Measurements from ENCODE around the gene HSPA12B. TPM values are rescaled to one million over a fixed set of nuclear protein-coding genes. Genes with fewer than 3 reads are reported as not detected.

Gene HSPA12B
- total and polyA plus RNA-seq, 2 experiments from 2014 or later: 2.5 to 3.4 TPM

DNA sequence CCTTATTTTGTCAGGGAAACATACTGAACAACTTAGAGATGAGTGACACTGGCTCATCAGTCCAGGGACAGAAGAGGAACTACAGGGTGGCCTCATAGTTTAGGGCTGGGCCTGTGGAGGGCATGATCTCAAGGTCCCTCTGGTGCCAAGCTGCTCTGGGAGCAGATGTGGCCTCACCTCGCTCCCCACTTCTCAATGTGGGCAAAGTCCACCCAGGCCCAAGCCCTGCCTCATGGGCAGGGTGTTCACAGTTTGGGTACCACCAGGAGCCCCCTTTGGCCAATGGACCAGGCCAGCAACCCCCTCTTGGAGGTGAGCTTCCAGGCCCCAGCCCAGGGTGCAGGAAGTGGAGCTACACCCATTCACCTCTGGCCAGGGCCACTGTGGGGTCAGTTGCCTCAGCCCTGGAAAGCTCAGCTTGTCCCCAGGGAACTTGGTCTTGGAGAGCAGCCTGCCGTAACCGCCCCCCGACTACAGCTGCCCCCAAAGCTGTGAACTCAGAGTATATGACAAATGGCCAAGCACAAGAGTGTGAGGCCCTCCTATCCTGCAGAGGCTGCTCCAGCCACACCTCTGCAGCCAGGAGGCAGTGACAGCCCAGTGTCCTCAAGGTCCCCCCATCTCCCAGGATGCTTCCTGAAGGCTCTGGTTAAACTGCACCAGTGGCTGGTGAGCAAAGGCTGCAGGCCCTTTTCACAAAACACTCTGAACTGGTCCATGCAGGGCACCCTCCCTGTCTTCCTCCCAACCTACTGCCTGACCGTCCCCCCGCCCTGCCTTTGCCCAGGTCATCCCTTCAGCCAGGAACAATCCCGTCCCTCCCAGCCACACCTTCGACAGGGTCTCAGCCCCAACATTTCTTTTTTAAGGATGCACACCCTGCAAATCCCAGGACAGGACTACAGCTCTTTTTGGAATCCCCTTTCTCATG lies 31.5 kb downstream of the HSPA12B start:
- Histone ChIP-seq H3K27me3 (no peaks in the 10 kb centered on the region), H3K79me2 (no peaks in the 10 kb centered on the region), H3K4me3 (no peak overlapping the region), H3K9me3 (ENCODE audit: low read depth) (no peaks in the 10 kb centered on the region), H4K20me1 (ENCODE audit: insufficient read depth, poor library complexity, severe bottlenecking) (no peaks in the 10 kb centered on the region), H3K4me1 (ENCODE audit: insufficient read depth) (peaks cover 10% of the 10 kb centered on the region), H3K27ac (no peak overlapping the region), H3K9me2 (replicated peaks; ENCODE audit: insufficient read depth) (no peaks in the 10 kb centered on the region), H2AFZ (no peak overlapping the region), H3K4me2 (no peak overlapping the region), H3K36me3 (replicated peaks; ENCODE audit: insufficient read depth, low read depth) (no peaks in the 10 kb centered on the region)
- TF ChIP-seq, protein P1, sequence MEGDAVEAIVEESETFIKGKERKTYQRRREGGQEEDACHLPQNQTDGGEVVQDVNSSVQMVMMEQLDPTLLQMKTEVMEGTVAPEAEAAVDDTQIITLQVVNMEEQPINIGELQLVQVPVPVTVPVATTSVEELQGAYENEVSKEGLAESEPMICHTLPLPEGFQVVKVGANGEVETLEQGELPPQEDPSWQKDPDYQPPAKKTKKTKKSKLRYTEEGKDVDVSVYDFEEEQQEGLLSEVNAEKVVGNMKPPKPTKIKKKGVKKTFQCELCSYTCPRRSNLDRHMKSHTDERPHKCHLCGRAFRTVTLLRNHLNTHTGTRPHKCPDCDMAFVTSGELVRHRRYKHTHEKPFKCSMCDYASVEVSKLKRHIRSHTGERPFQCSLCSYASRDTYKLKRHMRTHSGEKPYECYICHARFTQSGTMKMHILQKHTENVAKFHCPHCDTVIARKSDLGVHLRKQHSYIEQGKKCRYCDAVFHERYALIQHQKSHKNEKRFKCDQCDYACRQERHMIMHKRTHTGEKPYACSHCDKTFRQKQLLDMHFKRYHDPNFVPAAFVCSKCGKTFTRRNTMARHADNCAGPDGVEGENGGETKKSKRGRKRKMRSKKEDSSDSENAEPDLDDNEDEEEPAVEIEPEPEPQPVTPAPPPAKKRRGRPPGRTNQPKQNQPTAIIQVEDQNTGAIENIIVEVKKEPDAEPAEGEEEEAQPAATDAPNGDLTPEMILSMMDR (IDR thresholded peaks at IDR 0.05; ENCODE audit: poor library complexity): no peak
- TF ChIP-seq EZH2phosphoT487 (IDR thresholded peaks at IDR 0.05; ENCODE audit: low read depth, severe bottlenecking, unreplicated experiment) (no peak), EZH2 (IDR thresholded peaks at IDR 0.05; ENCODE audit: borderline replicate concordance) (no peak)
- no peak for DNase-seq (ENCODE audit: low spot score)
- WGBS (ENCODE audit: low lambda C conversion rate, missing lambda C conversion rate): 94% methylated on average over 8 of the region's 8 CpGs

DNA sequence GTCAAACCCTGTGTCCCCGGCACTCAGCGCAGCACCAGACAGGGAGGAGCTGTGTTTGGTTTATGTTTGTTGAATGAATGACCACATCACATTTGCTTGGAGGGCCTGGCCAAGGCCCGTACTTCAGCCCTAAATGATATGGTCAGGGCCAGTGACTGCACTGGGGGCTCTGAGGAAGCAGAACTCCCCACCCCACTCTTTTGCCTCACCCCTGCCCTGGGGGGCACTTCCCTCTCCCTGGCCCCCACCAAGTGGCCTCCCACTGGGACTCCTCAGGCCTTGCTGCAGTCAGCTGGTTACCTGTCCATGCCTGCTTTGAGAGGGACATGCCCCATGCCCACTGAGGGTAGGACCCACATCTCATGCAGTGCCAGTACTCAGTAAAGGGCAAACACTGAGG lies 32.2 kb downstream of the HSPA12B start:
- WGBS (ENCODE audit: low lambda C conversion rate, missing lambda C conversion rate): 93% methylated on average over 3 of the region's 3 CpGs
- DNase-seq (ENCODE audit: low spot score): no peak
- no peaks in the 10 kb centered on the region for H4K20me1 ChIP-seq (ENCODE audit: insufficient read depth, poor library complexity, severe bottlenecking)
- H3K4me3 ChIP-seq: no peak overlapping the region
- H3K4me2 ChIP-seq: no peak overlapping the region
- no peaks in the 10 kb centered on the region for H3K36me3 ChIP-seq (replicated peaks; ENCODE audit: insufficient read depth, low read depth)
- TF ChIP-seq, protein P1 (IDR thresholded peaks at IDR 0.05; ENCODE audit: poor library complexity): no peak
- TF ChIP-seq EZH2 (IDR thresholded peaks at IDR 0.05; ENCODE audit: borderline replicate concordance) (no peak), EZH2phosphoT487 (IDR thresholded peaks at IDR 0.05; ENCODE audit: low read depth, severe bottlenecking, unreplicated experiment) (no peak)
- no peaks in the 10 kb centered on the region for H3K27me3 ChIP-seq
- H3K9me2 ChIP-seq (replicated peaks; ENCODE audit: insufficient read depth): no peaks in the 10 kb centered on the region
- no peak overlapping the region for H2AFZ ChIP-seq
- no peaks in the 10 kb centered on the region for H3K79me2 ChIP-seq
- no peak overlapping the region for H3K27ac ChIP-seq
- H3K4me1 ChIP-seq (ENCODE audit: insufficient read depth): peaks cover 13% of the 10 kb centered on the region
- no peaks in the 10 kb centered on the region for H3K9me3 ChIP-seq (ENCODE audit: low read depth)

DNA sequence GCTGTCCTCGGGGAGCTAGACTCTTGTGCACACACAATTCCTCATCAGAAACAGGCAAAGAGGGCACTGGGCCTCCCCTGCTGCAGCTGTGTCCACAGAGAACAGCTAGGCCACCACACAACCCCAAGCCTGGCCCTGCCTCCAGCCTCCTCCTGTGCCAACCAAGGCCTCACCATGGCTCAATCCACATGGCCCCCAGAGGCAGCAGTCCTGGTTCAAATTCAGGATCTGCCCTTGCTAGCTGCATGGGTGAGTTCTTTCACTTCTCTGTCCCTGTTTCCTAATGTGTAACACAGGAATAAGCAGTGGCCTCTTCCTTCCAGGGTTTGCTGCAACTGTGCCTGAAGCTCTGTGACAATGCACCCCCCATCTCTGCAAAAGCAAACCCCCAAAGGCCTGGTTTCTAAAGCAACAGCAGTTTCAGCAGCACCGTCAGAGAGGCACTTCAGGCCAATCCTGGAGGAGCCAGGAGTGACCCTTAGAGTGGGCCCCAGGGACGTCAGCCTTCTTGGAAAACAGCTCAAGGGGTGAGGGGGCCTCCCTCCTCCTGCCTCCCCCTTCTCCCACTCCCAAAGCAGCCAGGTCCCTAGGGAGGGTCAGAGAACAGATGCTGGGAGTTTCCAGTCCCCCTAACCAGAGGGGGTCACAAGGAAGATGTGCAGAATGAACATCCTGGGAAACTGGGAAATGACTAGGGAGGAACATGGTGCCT lies 32.8 kb downstream of the HSPA12B start:
- H2AFZ ChIP-seq: no peak overlapping the region
- TF ChIP-seq EZH2 (IDR thresholded peaks at IDR 0.05; ENCODE audit: borderline replicate concordance) (no peak), EZH2phosphoT487 (IDR thresholded peaks at IDR 0.05; ENCODE audit: low read depth, severe bottlenecking, unreplicated experiment) (no peak)
- TF ChIP-seq, protein P1 (IDR thresholded peaks at IDR 0.05; ENCODE audit: poor library complexity): no peak
- H3K79me2 ChIP-seq: no peaks in the 10 kb centered on the region
- DNase-seq (ENCODE audit: low spot score): no peak
- WGBS (ENCODE audit: low lambda C conversion rate, missing lambda C conversion rate): 95% methylated on average over 3 of the region's 3 CpGs
- peaks cover 13% of the 10 kb centered on the region for H3K4me1 ChIP-seq (ENCODE audit: insufficient read depth)
- H3K4me3 ChIP-seq: no peak overlapping the region
- H4K20me1 ChIP-seq (ENCODE audit: insufficient read depth, poor library complexity, severe bottlenecking): no peaks in the 10 kb centered on the region
- H3K27ac ChIP-seq: no peak overlapping the region
- H3K4me2 ChIP-seq: no peak overlapping the region
- no peaks in the 10 kb centered on the region for H3K27me3 ChIP-seq
- no peaks in the 10 kb centered on the region for H3K9me3 ChIP-seq (ENCODE audit: low read depth)
- H3K9me2 ChIP-seq (replicated peaks; ENCODE audit: insufficient read depth): no peaks in the 10 kb centered on the region
- no peaks in the 10 kb centered on the region for H3K36me3 ChIP-seq (replicated peaks; ENCODE audit: insufficient read depth, low read depth)

Data from hepatocyte (in vitro differentiated cells).